AG09319 (cell line): ENCODE results near the gene SMAD7.

Source experiments
- DNase-seq: peaks from one replicate; pipeline ENCODE4 v3.0.0-alpha.2; 2010; ENCODE audit warnings: low read depth; ENCODE audit errors: extremely low read depth
- TF ChIP-seq, protein P1 (sequence below): IDR thresholded peaks from 2 replicates; pipeline ENCODE4 v1.5.1; 2011; ENCODE audit warnings: low read depth, mild to moderate bottlenecking, inconsistent platforms, low read length, moderate library complexity

Gene SMAD7

DNA sequence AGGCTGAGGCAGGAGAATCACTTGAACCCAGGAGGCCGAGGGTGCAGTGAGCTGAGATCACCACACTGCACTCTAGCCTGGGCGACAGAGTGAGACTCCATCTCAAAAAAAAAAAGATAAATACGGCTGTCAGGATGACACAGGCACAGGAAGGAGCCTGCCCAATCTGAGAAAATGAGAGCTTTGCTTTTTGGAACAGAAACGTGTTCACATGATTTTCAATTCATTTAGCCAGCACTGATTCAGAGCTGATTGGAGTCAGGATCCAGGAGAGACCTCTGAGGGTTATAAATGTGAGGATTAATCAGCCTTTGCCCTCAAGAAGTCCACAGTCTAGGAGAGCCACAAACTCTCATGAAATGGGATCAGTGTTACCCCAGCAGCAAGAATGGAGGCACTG lies 6.9 kb upstream of the SMAD7 start:
- TF ChIP-seq, protein P1, sequence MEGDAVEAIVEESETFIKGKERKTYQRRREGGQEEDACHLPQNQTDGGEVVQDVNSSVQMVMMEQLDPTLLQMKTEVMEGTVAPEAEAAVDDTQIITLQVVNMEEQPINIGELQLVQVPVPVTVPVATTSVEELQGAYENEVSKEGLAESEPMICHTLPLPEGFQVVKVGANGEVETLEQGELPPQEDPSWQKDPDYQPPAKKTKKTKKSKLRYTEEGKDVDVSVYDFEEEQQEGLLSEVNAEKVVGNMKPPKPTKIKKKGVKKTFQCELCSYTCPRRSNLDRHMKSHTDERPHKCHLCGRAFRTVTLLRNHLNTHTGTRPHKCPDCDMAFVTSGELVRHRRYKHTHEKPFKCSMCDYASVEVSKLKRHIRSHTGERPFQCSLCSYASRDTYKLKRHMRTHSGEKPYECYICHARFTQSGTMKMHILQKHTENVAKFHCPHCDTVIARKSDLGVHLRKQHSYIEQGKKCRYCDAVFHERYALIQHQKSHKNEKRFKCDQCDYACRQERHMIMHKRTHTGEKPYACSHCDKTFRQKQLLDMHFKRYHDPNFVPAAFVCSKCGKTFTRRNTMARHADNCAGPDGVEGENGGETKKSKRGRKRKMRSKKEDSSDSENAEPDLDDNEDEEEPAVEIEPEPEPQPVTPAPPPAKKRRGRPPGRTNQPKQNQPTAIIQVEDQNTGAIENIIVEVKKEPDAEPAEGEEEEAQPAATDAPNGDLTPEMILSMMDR, result no peak
- DNase-seq, result no peak

DNA sequence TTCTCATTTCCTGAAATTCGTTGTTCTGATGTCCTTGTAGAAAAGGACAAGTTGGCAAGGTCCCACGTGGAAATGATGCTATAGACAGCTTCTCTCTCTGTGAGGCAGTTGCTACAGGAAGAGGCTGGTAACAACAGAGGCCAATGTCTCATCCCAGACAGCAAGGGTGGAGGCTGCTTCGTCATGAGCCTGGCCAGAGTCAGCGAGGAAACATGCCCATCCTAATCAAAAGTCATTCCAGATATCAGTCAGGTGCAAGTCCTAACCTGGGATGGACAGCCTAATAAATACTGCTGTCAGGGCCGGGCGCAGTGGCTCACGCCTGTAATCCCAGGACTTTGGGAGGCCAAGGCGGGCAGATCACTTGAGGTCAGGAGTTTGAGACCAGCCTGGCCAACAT lies 6.4 kb upstream of the SMAD7 start:
- TF ChIP-seq, protein P1, result no peak
- DNase-seq, result no peak

DNA sequence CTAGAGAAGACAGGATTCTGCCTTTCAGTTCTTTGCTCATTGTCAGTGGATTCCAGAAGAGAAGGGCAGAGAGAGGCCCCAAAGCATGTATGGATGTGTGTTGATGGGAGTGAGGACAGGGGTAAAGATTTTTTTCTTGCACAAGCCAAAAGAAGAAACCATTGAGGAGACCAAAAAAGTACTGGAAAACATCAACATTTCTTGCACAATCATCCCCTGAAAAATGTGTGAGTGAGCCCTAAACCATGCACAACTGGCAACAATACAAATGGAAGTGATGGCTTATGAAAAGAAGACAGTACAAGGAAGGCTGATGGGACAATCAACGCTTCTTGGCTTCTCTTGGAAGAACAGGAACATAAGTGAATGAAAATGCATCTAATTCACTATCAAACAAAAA lies 5.6 kb upstream of the SMAD7 start:
- TF ChIP-seq, protein P1, result no peak
- no peak for DNase-seq

DNA sequence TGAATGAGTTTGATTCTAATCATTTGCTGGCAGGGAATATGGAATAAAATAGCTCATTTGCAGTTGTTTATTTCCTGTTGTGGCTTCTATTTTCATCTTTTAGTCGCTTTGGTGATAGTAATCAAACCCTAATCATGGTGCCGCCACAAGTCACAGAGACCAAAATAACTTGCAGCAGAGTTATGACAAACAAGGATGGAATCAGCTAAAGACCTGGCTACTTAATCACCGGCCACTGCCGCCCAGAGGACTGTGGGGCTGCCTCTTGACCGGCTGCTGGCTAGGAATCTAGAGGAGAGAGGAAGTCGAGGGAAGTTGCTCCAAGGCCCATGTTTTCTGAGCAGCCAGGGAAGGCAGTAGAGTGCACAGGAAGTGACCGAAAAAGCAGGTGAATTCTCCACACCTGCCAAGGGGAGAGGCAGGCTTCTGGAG lies 5.1 kb upstream of the SMAD7 start:
- TF ChIP-seq, protein P1, result peak; percentile 15
- DNase-seq, result no peak

DNA sequence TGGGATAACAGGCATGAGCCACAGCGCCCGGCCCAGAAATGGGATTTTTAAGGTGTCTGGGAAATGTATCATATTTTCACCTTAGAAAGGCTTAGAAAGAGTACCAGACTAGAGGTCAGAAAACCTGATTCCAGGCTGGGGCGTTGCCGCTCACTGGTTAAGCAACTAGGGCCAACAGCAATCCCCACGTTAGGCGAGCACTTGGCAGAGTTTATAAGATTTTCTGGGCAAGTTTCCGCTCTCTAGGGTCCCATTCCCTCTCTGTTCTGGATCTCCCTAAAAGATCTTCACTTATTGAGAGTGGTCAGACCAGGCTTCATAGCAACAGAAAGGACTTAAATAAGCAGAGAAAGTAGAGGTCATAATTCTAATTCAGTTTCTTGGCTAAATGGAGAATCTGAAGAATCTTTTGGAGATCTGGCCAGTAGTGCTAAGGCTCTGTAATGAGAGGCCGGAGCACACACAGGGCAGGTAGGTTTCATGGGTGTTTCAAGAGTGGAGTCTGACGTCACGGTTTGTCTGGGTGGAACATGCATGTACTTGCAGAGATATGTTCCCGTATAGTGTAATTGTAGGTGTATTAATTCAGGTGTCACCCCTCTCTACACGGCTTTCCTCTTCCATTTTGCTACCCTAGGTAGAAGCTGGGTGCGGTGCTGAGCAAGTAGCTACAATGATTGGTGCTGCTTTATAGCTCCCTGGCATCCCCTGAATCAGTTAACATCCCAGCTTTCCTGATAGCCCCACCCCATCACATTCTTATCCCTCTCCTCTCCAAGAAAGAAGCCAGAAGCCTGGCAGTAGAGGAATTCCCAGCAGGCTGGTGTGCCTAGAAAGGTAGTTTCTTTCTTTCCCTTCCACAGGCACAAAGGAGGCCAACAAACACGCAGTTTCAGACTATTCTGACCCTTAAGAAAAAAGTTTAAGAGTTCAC lies 4.4 kb upstream of the SMAD7 start:
- TF ChIP-seq, protein P1, result no peak
- DNase-seq, result no peak

DNA sequence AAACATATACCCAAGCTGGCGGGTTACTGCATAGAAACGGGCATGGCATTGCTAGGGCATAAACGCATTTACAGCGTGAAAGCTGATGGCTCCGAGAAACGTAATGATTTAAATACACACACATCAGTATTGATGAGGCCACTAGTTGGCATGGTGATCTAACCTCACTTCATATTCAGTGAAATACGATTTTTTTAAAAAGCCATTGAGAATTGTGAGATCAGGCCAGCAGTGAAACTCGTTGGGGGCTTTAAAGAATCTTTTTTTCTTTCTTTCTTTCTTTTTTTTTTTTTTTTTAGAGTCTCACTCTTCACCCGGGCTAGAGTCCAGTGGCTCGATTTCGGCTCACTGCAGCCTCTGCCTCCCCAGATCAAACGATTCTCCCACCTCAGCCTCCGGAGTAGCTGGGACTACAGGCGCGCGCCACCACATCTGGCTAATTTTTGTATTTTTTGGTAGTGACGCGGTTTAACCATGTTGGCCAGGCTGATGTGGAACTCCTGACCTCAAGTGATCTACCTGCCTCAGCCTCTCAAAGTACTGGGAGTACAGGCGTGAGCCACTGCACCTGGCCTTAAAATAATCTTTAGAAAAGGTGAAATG lies 2.4 kb upstream of the SMAD7 start:
- DNase-seq, result no peak

More for the DNA sequence above, 2.4 kb upstream of the SMAD7 start:
- TF ChIP-seq, protein P1, result no peak
